NCI-H2171 treated with DMSO at 0.1 percent for 48 hours (cell line): ENCODE measurements around the gene NGEF.

Experiments used
- DNase-seq: peaks from one replicate; lab custom pipeline; 2025; lab: John Stamatoyannopoulos, UW

The NGEF gene

DNA sequence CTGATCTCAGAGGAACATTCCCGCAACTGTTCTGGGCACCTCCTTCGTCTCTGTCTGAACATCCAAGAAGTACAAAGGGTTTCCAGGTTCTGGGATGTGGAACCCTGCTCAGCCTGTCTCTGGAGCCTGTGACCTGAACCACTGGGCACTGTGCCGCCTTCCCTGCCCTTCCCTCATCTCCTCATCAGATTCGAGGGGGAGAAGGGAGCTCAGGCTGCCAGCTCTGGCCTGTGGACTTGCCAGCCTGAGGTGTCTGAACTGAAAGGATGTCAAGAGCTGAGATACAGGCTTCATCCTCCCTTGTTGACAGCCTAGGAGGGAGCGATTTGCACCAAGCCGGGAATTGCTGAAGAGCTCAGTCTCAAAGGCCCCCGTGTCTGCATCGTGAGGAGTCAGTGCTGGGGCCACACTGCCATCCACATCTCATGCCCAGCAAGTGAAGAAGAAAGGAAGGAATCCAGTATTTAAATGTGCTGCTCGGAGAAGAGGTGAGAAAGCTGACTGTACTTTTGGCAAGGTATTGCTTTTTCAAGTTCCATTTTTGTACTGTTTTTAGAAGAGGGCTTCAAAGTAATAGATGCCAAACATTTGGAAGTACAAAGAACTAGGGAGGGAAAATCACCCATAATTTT is 32.0 kb upstream of the NGEF start:
- DNase-seq, result no peak

GRCh38 chr2:233042549-233042948 is 29.5 kb upstream of the NGEF start:
- DNase-seq, result no peak

- no peak for DNase-seq
These were observed 28.8 kb upstream of the NGEF start for GRCh38 chr2:233041722-233042323.

DNA sequence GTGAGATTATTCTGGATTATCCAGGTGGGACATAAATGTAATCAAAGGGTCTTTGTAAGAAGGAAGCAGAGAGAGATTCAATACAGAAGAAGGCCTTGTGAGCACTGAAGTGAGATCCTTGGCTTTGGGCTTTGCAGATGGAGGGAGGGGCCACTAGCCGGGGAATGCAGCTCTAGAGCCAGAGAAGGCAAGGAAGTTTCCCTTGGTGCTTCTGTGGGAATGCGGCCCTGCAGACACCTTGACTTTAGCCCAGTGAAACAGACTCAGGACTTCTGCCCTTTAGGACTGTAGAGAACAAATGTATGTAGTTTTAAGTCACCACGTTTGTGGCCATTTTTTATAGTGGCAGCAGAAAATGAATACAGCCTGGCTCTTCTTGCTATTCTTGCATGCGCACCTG is 27.5 kb upstream of the NGEF start:
- no peak for DNase-seq

GRCh38 chr2:233039846-233040530 is 26.9 kb upstream of the NGEF start:
- no peak for DNase-seq

GRCh38 chr2:233039212-233039845 is 26.3 kb upstream of the NGEF start:
- no peak for DNase-seq

DNA sequence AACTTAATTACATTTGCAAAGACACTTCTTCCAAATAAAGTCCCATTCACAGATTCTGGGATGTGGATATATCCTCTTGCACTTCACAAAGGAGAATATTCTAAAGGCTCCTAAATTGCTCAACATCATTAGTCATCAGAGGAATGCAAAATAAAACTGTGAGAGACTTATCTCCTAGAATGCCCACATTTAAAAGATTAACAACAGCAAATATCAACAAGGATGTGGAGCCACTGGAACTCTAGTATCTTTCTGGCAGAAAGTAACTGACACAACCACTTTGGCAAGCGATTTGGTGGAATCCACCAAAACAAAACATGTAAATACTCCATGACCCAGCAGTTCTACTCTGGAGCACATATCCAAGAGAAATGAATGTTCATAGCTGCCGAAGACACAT is 24.0 kb upstream of the NGEF start:
- no peak for DNase-seq

- DNase-seq, result no peak
These were observed 23.2 kb upstream of the NGEF start for GRCh38 chr2:233036162-233036838.

- DNase-seq, result no peak
These were observed 22.5 kb upstream of the NGEF start for GRCh38 chr2:233035426-233036161.

GRCh38 chr2:233034091-233034882 is 21.2 kb upstream of the NGEF start:
- no peak for DNase-seq

DNA sequence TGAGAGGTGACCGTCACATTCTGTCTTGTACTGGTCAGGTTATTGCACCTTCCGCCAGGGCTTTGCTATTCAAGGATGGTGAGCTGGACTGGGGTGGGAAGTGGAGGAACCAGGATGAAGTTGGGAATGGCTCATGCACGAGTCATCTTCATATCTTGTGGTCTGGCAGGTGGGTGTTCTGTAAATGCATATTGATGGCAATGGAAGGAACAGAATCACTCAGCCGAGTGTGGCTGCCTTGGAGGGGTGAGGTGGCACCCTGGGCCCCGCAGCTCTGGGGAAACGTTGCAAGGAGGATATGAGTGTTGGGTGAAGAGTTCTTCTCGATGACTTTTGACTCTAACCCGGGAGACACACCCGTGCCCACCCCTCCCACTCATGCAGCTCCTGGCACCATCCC is 20.6 kb upstream of the NGEF start:
- DNase-seq, result no peak

- DNase-seq, result no peak
These were observed 19.7 kb upstream of the NGEF start, which contains the start of gene NEU2 for GRCh38 chr2:233032551-233033320. Gene NEU2 (plus strand): TSS chr2:233032672. CDS start chr2:233032672, 0 bp downstream.

- DNase-seq, result no peak
These were observed 18.8 kb upstream of the NGEF start for GRCh38 chr2:233031556-233032500.

- no peak for DNase-seq
These were observed 16.3 kb upstream of the NGEF start for GRCh38 chr2:233029321-233029720.

DNA sequence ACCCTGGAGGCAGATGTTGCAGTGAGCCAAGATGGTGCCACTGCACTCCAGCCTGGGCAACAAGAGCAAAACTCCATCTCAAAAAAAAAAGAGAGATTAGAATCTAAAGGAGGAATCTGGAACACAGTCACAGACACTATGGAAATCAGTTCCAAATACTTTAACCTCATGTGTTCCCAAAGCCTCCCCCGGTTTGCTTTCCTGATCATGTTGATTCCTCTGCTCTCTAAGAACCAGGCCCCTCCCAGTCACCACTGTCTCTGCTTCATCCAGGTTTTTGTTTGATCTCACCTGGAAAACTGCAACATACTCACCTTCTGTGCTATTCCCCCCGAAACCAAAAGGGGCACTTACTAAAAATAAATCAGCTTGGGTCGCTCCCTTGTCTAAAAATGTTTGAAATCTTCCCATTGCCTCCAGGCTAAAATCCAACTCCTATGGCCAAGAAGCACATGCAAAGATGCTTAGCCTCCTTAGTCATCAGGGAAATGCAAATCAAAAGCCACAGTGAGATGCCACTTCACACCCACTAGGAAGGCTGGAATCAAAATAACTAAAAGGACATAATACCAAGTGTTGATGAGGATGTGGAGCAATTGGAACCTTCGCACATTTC is 13.2 kb upstream of the NGEF start:
- no peak for DNase-seq

GRCh38 chr2:233025706-233026105 is 12.7 kb upstream of the NGEF start:
- no peak for DNase-seq

- no peak for DNase-seq
These were observed 10.8 kb upstream of the NGEF start for GRCh38 chr2:233023761-233024410.
